22Rv1 (cell line): ENCODE data around the gene C9orf72.

ENCODE experiments used
- H3K27ac ChIP-seq: fragments of 450-650 bp; 2 replicates; pipeline ENCODE4 v1.5.1; 2017
- ZFX ChIP-seq: fragments of 450-650 bp; IDR thresholded peaks from 2 replicates; pipeline ENCODE4 v1.6.1; 2017; ENCODE audit warnings: antibody characterized with exemption, borderline replicate concordance
- TF ChIP-seq, protein P1 (sequence below): fragments of 450-650 bp; IDR thresholded peaks from 2 replicates; pipeline ENCODE4 v1.5.1; 2017; ENCODE audit warnings: mild to moderate bottlenecking

Gene C9orf72

DNA sequence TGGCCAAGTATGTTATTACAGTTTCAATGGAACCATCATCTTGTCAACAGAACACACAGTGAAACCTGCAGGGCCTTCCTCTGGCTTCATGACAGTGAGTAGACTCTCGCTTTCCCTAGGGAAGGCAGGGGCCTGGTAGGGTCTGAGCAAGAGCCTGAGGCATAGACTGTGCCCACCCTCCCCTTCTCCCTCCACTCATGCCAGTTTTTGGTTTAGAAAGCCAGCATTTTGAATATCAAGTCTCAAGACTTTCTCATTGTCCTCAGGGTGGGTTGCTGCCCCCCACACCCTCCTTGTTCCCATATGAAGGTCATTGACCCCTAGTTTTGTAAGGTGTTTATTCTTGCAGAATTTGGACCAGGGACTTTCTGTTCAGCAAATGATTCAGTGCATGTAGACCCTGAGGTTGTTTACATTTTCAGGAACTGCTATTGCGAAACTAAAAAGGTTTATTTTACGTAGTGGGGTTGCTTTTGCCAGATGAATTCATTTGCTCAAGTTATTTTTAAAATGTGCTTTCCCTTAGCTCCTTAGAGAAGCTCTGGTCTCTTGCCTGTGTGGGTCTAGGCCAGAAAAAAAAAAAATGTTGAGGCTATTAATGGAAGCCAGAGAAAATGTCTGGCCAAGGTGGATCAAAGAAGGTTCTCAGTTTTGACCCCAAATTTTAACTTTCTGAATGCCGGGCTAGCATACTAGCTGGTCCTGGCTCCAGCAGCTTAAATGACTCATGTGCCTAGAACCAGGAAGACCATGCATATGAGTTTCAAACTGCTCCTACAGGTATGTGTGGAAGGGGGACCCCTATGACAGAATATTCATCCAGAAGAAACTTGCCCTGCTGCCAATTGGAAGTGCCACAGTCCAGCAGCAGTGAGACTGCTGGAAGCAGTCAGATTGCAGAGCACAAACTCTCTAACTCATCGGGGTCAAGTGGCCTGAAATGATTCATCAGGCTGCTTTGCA, 33.5 kb downstream of the C9orf72 start:
- no peak overlapping the region for H3K27ac ChIP-seq
- no peak for TF ChIP-seq ZFX
- TF ChIP-seq, protein P1, sequence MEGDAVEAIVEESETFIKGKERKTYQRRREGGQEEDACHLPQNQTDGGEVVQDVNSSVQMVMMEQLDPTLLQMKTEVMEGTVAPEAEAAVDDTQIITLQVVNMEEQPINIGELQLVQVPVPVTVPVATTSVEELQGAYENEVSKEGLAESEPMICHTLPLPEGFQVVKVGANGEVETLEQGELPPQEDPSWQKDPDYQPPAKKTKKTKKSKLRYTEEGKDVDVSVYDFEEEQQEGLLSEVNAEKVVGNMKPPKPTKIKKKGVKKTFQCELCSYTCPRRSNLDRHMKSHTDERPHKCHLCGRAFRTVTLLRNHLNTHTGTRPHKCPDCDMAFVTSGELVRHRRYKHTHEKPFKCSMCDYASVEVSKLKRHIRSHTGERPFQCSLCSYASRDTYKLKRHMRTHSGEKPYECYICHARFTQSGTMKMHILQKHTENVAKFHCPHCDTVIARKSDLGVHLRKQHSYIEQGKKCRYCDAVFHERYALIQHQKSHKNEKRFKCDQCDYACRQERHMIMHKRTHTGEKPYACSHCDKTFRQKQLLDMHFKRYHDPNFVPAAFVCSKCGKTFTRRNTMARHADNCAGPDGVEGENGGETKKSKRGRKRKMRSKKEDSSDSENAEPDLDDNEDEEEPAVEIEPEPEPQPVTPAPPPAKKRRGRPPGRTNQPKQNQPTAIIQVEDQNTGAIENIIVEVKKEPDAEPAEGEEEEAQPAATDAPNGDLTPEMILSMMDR, result no peak

DNA sequence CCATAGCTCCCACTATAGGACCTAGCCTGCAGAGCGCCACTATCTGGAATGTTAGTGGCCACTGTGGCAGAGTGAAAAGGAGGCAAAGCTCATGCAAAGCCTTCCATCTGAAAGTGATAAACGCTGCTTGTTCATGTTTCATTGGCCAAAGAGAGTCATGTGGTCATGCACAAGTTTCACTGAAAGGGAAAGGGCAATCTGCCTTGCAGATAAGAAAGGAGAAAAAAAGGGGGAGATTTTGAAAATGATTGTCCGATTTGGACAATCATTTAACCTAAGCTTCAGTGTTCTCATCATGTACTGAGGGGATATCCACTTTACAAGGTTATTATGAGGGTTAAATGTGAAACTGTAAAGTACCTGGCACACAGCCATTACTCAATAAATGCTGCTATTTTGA, 34.6 kb downstream of the C9orf72 start:
- H3K27ac ChIP-seq, result no peak overlapping the region

DNA sequence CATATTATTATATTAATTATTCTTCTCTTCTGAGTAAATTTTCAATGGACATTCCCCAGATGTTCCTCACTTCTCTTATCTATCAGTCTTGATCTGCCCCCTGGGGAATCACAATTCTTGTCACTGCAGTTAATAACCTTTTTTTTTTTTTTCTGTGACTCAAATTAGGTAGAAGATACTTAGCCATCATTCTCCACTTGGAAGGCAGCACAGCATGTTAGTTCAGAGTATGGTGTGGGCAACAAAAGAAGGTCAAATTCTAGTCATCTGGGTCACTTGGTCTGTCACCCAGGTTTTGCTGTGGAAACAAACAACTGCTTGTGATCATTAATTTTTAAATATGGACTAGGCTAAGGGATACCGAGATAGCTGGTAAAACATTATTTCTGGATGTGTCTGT, 35.5 kb downstream of the C9orf72 start:
- TF ChIP-seq, protein P1, result no peak
- no peak for TF ChIP-seq ZFX
- H3K27ac ChIP-seq, result no peak overlapping the region

More for the DNA sequence above, 34.6 kb downstream of the C9orf72 start:
- TF ChIP-seq ZFX, result no peak
- TF ChIP-seq, protein P1, result no peak

DNA sequence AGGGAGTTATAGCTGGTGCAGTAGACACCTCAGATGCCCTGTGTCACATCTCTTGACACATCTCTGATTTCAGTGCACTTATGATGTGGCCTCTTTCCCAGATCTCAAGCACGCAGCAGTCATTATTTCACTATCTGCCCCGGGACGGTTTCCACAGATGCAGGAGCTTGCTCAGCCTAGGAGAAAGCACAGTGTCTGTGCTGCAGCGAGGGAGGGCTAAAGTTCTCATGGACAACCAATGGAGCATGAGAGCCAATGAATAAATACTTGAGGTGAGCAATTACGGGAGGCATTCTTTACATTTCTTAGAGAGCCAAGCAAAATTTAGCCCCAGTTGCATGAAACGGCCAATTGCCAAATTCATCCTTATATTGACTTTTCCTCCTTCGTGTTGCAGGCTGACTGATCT, 36.2 kb downstream of the C9orf72 start:
- H3K27ac ChIP-seq, result no peak overlapping the region
- TF ChIP-seq, protein P1, result no peak
- TF ChIP-seq ZFX, result no peak

DNA sequence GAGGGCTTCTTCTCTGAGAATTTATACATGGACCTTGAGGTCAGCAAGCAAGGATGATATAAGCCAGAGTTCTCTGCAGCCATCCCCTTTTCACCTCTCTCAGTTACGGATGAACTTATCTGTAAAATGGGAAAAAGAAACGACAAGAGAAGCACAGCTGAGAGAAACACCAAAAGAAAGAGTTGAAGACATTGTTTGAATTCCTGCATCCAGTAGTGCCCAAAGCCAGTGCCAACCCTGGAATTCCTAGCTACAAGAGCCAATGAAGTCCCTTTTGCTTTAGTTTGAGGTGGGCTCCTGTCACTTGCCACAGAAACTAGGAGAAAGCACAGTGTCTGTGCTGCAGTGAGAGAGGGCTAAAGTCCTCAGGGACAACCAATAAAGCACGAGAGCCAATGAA, 37.1 kb downstream of the C9orf72 start:
- TF ChIP-seq, protein P1, result no peak
- H3K27ac ChIP-seq, result no peak overlapping the region

DNA sequence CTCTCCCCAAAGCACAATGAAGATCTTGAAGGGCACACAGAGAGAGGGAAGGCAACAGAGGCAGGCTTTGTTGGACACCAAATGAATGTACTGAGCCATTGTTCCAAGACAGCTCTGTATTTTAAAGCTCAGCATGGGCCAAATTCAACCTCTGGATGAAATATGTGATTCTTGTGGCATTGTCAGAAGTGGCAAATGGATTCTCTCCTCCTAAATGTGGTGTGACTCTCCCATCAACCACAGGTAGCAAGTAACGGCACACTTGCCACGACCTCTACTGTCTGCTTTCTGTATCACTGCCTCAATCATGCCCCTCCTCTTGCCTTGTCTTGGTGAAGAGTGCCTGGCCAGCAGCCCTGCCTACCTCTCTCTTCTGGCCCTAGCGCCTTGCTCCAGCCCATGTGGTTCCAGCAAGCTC, 37.6 kb downstream of the C9orf72 start:
- no peak overlapping the region for H3K27ac ChIP-seq
- TF ChIP-seq, protein P1, result no peak
- no peak for TF ChIP-seq ZFX

DNA sequence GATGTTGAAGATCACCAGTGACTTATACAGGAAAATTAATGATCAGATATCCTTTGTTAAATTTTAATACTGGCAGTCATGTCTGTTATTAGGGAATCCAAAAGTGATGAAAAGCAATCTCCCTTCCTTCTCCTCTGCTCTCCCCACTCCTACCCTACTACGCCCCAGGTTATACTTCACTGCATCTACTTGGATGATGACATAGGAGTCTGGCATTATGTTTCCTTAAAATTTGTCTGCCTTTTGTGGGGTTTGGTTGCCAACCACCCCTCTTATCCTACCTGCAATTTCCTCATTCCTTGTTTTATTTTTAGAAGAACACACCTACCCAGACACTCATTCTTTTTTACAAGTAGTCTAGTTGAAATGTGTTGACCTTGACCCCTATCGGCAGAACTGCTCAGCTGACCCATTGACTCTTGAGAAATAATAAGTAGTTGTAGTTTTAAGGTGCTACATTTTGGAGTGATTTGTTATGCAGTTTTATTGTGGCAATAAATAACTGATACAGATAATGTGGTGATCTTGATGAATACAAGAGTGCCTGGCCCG, 38.5 kb downstream of the C9orf72 start:
- no peak overlapping the region for H3K27ac ChIP-seq
- TF ChIP-seq, protein P1, result no peak
- no peak for TF ChIP-seq ZFX
